Activated CD8-positive, alpha-beta memory T cell treated with anti-CD3 and anti-CD28 coated beads, Interleukin-2, amount 50 U/mL, for 1 hour (primary cell): ENCODE data around the gene RECK.

Source experiments
- DNase-seq: peaks from one replicate; pipeline ENCODE4 v3.0.0-alpha.2; 2020; ENCODE audit errors: extremely low read depth

The RECK gene

DNA sequence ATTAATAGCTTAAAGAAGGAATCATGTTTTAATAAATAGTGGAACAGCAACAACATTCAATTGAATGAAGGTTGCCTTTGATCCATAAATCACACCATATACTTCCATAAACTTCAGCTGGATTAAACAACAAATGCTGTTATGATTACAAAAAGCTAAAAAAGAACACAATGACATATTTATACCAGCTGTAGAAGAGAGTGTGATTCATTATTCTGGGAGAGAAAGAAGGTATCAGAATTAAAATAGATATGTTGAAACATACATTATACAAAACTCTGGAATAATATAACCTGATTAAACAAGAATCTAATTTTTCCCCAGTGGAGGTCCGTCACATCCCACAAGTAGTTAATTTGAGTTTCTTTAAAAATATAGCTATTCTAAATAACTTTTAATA lies 7.5 kb upstream of the RECK start:
- no peak for DNase-seq

DNA sequence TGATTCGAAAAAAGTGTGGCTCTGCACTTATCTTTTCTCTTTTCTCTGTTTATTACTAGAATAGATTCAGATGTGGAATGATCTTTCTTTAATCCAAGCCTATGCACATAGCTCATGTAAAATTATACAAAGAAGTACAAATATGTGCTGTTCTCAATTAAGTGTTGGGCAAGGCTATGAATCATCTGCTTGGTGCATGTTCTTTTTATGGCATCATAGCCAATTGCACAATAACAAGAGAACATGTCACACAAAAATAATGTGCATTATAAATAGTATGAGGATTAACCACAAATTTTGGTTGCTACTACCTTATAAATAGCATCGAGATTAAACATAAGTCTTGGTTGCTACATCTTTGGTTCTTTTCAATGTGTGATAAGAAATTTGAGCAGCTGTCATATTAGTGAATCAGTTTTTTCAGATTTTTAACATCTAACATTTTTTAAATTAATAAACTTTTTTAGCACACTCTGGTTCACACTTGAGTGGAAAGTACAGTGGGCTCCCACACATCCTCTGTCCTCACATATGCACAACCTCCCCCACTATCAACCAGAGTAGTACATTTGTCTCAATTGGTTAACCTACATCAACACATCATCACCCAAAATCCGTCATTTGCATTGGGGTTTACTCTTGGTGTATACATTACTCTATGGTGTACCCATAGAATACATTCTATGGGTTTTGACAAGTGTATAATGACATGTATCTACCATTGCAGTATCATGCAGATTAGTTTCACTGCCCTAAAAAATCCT lies 6.8 kb upstream of the RECK start:
- DNase-seq = no peak

DNA sequence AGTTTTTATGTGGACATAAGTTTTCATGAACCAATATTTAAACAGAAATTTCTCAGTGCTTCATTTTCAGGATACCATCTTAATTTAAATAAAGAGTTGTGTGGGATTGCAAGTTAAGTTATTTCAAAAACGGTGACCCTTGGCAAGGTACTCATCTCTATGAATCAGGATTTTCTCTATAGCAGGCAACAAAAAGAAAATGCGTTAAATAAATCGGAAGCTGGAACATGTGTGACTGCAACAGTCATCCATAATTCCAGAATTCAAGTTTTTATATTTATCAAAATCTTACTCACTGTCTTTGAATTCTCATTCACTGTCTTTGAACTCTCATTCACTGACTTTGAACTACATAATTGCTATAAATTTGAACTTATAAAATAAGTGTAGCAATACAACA lies 5.8 kb upstream of the RECK start:
- no peak for DNase-seq

GRCh38 chr9:36031774-36032555 lies 4.7 kb upstream of the RECK start:
- DNase-seq = no peak

DNA sequence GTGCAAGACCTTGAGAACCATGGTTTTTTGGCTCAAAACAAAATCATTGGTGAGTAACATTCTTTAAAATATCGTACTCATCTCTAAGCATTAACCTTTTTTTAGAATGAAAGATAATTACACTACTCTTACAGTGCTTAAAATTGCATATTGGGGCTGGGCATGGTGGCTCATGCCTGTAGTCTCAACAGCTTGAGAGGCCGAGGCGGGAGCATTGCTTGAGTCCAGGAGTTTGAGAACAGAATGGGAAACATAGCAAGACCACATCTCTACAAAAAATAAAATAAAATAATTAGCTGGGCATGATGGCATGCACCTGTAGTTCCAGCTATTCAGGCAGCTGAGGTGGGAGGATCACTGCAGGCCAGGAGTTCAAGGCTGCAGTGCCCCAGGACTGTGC lies 2.9 kb upstream of the RECK start:
- DNase-seq = no peak

DNA sequence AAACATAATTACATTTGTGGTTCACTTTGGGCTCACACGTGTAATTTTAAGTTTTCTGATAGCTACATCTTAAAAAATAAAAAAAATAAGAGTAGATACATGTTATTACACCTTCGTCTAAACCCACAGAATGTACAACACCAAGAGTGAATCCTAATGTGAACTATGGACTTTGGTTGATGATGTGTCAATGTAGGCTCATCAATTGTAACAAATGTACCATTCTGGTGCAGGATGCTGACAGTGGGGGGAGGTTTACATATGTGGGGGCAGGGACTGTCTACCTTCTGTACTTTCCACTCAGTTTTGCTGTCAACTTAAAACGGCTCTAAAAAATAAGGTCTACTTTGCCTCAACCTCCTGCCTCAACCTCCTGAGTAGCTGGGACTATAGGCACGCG lies 2.5 kb upstream of the RECK start:
- DNase-seq = no peak

DNA sequence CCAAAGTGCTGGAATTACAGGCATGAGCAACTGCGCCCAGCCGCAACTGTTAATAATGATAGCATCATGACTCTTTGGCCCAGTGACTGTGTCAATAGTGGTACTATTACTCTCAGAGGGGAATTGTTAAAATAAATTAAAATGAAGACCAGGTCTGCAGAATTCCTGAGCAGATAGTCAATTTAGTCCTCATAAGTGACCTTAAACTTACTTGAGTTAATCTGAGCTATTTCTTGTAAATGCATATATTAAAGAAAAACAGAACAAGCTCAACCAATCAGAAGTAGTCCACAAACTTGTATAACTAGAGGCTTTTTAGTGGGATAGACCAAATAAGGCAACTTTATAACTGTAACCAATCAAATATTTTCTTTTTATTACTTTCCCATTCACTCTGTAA lies 1.7 kb upstream of the RECK start:
- no peak for DNase-seq

- no peak for DNase-seq
These were observed 397 bp upstream of the RECK start for GRCh38 chr9:36036253-36036779.

GRCh38 chr9:36037549-36038122 lies 923 bp downstream of the RECK start:
- DNase-seq = no peak

- DNase-seq = no peak
These were observed 2.4 kb downstream of the RECK start for GRCh38 chr9:36039121-36039520.

- DNase-seq = no peak
These were observed 3.0 kb downstream of the RECK start for GRCh38 chr9:36039696-36040095.

- DNase-seq = no peak
These were observed 3.7 kb downstream of the RECK start for GRCh38 chr9:36040271-36040925.

DNA sequence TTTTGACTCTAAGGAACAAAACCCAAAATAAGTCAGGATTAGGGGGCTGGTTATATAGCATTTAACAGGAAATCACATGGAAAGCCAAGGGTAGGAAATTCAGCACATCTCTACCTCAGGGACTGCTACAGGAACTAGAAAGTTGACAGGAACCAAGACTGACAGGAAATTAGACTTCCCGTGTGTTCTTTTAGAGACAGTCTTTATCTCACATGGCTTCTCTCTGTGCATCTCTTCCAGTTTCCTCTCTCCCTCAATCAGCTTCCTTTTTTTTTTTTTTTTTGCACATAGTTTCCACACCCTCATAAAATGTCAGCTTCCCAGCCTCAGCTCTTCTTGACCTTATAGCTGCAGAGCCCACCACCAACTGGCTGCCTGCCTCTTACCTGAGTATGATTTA lies 4.8 kb downstream of the RECK start:
- no peak for DNase-seq

- DNase-seq = no peak
These were observed 8.9 kb downstream of the RECK start for GRCh38 chr9:36045610-36046009.

DNA sequence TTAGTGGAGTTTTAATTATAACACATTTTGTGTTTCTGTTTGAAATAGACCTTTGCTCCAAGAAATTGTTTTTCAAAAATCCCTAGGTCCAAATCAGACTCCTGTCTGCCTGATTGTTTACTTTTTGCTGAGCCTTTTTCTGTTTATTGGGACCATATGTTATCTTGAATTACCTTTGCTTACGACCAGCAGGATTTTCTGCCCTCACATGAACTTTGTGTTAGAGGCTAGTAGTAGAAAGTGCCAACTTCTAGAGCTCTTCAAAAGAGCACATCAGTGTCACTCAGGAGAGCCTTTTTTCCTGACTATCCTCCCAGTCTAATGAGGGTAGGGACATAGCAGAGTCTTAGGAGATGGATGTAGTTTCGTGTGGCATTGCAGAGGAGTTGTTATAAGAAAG lies 10.2 kb downstream of the RECK start:
- DNase-seq = no peak

- DNase-seq = no peak
These were observed 12.7 kb downstream of the RECK start for GRCh38 chr9:36049408-36049807.

GRCh38 chr9:36050476-36050875 lies 13.8 kb downstream of the RECK start:
- DNase-seq = no peak

DNA sequence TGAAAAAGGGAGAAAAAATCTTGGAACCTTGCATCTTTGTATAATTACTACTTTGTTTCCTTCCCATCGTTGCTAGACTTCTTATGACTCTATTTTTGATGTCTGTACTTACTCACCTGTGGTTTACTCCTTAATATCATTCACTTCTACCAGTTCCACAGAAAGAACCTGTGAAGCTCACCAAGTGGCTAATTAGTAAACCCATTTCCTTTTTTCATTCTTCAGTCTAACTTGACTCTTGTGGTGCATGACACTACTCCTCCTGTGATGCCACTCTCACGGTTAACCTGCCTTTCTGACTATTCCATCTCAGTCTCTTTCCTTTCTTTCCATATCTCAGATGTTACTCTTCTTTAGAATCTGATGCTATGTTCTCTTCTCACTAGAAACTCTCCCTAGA lies 14.6 kb downstream of the RECK start:
- DNase-seq = no peak

DNA sequence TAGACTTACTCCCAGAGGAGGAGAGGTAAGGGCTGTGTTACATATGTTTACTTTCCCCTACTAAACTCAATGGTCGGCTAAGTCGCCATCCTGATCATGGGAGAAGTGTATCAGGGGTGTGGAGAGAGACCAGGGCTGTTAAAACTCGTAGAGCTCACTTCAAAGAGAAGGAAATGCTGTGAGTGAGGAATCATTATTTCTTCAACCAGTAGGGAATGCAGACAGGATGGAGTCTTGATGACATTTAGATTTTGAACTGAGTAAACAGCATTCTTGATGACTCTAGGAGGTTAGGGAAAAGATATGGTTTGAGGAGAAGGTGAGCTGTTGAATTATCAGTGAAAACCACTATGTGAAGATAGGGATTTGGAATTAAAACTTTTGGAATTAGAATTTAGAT lies 17.3 kb downstream of the RECK start:
- no peak for DNase-seq

GRCh38 chr9:36056896-36057295 lies 20.2 kb downstream of the RECK start:
- DNase-seq = no peak

GRCh38 chr9:36063804-36064447 lies 27.2 kb downstream of the RECK start:
- no peak for DNase-seq
